GM23338 (cell line): ENCODE results near the gene CPNE5. TPM values are rescaled to one million over a fixed set of nuclear protein-coding genes. Genes with fewer than 3 reads are reported as not detected.

Source experiments
- ATAC-seq: fragments of 200-7000 bp; cut with Tn5 transposase; 3 replicates; pipeline ENCODE4 v1.9.1; 2020
- DNase-seq: peaks from one replicate; pipeline ENCODE4 v3.0.0-alpha.2; 2015; ENCODE audit warnings: low spot score
- H2AFZ ChIP-seq: fragments of 200-600 bp; sonication (generic); 2 replicates; pipeline ENCODE4 v1.8.0; 2016; ENCODE audit warnings: antibody characterized with exemption, mild to moderate bottlenecking, moderate library complexity
- H3F3A ChIP-seq: fragments of 200-600 bp; sonication (generic); replicated peaks from 2 replicates; pipeline ENCODE4 v1.8.0; 2017; ENCODE audit warnings: antibody characterized with exemption, mixed run types, low read depth
- H3K27ac ChIP-seq: fragments of 200-600 bp; sonication (generic); 2 replicates; pipeline ENCODE4 v1.6.1; 2016; ENCODE audit warnings: low read depth
- H3K27me3 ChIP-seq: fragments of 200-600 bp; sonication (generic); 2 replicates; pipeline ENCODE4 v1.8.0; 2016; ENCODE audit warnings: mild to moderate bottlenecking, mixed run types, moderate library complexity; ENCODE audit not compliant: insufficient read depth
- H3K36me3 ChIP-seq: fragments of 200-600 bp; sonication (generic); 2 replicates; pipeline ENCODE4 v1.8.0; 2016; ENCODE audit warnings: mild to moderate bottlenecking; ENCODE audit not compliant: insufficient read depth
- H3K4me1 ChIP-seq: fragments of 200-600 bp; sonication (generic); 2 replicates; pipeline ENCODE4 v1.8.0; 2016; ENCODE audit warnings: mild to moderate bottlenecking, moderate library complexity; ENCODE audit not compliant: insufficient read depth
- H3K4me2 ChIP-seq: fragments of 200-600 bp; sonication (generic); 2 replicates; pipeline ENCODE4 v1.7.1; 2017; ENCODE audit warnings: mixed run types
- H3K4me3 ChIP-seq: fragments of 200-600 bp; sonication (generic); 2 replicates; pipeline ENCODE4 v1.6.1; 2016; ENCODE audit warnings: mixed run types
- H3K79me2 ChIP-seq: fragments of 200-600 bp; sonication (generic); replicated peaks from 2 replicates; pipeline ENCODE4 v1.8.0; 2017; ENCODE audit warnings: mild to moderate bottlenecking; ENCODE audit not compliant: insufficient read depth
- H3K9me2 ChIP-seq: fragments of 200-600 bp; sonication (generic); 2 replicates; pipeline ENCODE4 v1.8.0; 2017; ENCODE audit not compliant: insufficient read depth
- H4K20me1 ChIP-seq: fragments of 200-600 bp; sonication (generic); replicated peaks from 2 replicates; pipeline ENCODE4 v1.8.0; 2017; ENCODE audit warnings: mild to moderate bottlenecking; ENCODE audit not compliant: insufficient read depth
- H3K27ac Mint-ChIP-seq: 2 replicates; pipeline ENCODE4 v1.8.0; 2020; ENCODE audit warnings: inconsistent platforms, mild to moderate bottlenecking, moderate library complexity, mixed read lengths
- H3K27me3 Mint-ChIP-seq: 3 replicates; pipeline ENCODE4 v1.8.0; 2022; ENCODE audit warnings: low read depth, mild to moderate bottlenecking, moderate library complexity, mixed read lengths, inconsistent platforms; ENCODE audit not compliant: insufficient read depth, poor library complexity
- H3K36me3 Mint-ChIP-seq: 3 replicates; pipeline ENCODE4 v1.8.0; 2021; ENCODE audit warnings: low read depth, mild to moderate bottlenecking, inconsistent platforms, moderate library complexity, mixed read lengths
- H3K4me1 Mint-ChIP-seq: 3 replicates; pipeline ENCODE4 v1.8.0; 2020; ENCODE audit warnings: mild to moderate bottlenecking, inconsistent platforms, mixed read lengths
- H3K4me3 Mint-ChIP-seq: 3 replicates; pipeline ENCODE4 v1.8.0; 2021; ENCODE audit warnings: moderate library complexity, mild to moderate bottlenecking, inconsistent platforms, mixed read lengths
- H3K9me3 Mint-ChIP-seq: 3 replicates; pipeline ENCODE4 v1.8.0; 2020; ENCODE audit warnings: moderate library complexity, mild to moderate bottlenecking, inconsistent platforms, mixed read lengths
- CREB1 ChIP-seq: fragments of 250-450 bp; sonication (Bioruptor Pico); IDR thresholded peaks from 2 replicates; pipeline ENCODE4 v1.5.0; 2020; ENCODE audit warnings: low read depth, mild to moderate bottlenecking, moderate library complexity
- CTCF ChIP-seq, 2 experiments: fragments of 200-600 bp in 1 of 2; sonication (generic) in 1 of 2; conservative IDR thresholded peaks; 2 replicates each; pipeline versions ENCODE4 v1.5.1 to v1.6.1; 2016 to 2017; ENCODE audit warnings: antibody characterized with exemption in 2 of 2, low read depth in 2 of 2, mild to moderate bottlenecking in 2 of 2, moderate library complexity in 1 of 2
- EZH2 ChIP-seq: fragments of 200-600 bp; sonication (generic); IDR thresholded peaks from one replicate; pipeline ENCODE4 v1.8.0; 2017; ENCODE audit warnings: antibody characterized with exemption, mild to moderate bottlenecking, low read depth; ENCODE audit not compliant: unreplicated experiment
- JUNB ChIP-seq: IDR thresholded peaks from one replicate; pipeline ENCODE4 v1.6.1; 2016; ENCODE audit warnings: antibody characterized with exemption; ENCODE audit not compliant: unreplicated experiment
- REST ChIP-seq: IDR thresholded peaks from one replicate; pipeline ENCODE4 v1.6.1; 2018; ENCODE audit warnings: antibody characterized with exemption; ENCODE audit not compliant: unreplicated experiment
- STAT1 ChIP-seq: IDR thresholded peaks from one replicate; pipeline ENCODE4 v1.6.1; 2016; ENCODE audit warnings: antibody characterized with exemption; ENCODE audit not compliant: unreplicated experiment
- ZNF114 ChIP-seq: fragments of 250-450 bp; sonication (Bioruptor Pico); IDR thresholded peaks from 2 replicates; pipeline ENCODE4 v1.5.0; 2020; ENCODE audit warnings: mild to moderate bottlenecking, moderate library complexity
- ZNF331 ChIP-seq: fragments of 250-450 bp; sonication (Bioruptor Pico); IDR thresholded peaks from 2 replicates; pipeline ENCODE4 v1.5.0; 2020; ENCODE audit warnings: low read depth, mild to moderate bottlenecking, moderate library complexity
- ZNF462 ChIP-seq: fragments of 250-450 bp; sonication (Bioruptor Pico); IDR thresholded peaks from 2 replicates; pipeline ENCODE4 v1.5.0; 2020; ENCODE audit warnings: mild to moderate bottlenecking, moderate library complexity
- polyA plus RNA-seq: library from polyadenylated mRNA; unstranded; fragments of >200 nt; fragmentation: Nextera tagmentation; extraction: Ambion mirVana; gene quantifications from 2 replicates; pipeline ENCODE4 v1.2.1, GENCODE V29; 2016
- total RNA-seq: library from RNA; depleted of rRNA; stranded (reverse); fragments of >200 nt; shearing (Covaris generic); gene quantifications from 2 replicates; pipeline ENCODE4 v1.2.3, GENCODE V29; 2014

The CPNE5 gene
- total and polyA plus RNA-seq, 2 experiments from 2014 or later, result 0.14 to 0.42 TPM

DNA sequence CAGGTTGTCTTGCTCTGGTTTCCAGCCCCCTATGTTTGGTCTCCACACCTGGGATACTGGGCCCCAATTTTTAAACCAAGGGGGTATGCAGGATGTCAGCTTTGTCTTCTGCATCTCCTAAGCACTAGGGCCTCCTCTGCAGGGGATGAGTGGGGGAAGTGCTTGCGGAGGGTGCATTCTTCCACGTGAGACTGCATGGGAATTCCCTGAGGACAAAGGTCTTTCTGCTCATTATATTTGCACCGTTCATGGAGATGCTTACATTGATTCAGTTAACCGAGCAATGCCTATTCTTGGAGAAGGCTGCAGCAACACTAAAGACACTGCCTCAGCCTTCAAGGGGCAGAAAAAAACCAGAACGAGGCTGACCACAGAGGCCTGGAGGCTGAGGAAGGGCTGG lies 96.2 kb downstream of the CPNE5 start:
- peaks cover 18% of the 10 kb centered on the region for H3K27me3 Mint-ChIP-seq
- DNase-seq, result no peak
- Histone ChIP-seq H4K20me1 (no peaks in the 10 kb centered on the region), H3K4me1 (no peaks in the 10 kb centered on the region), H3K36me3 (no peaks in the 10 kb centered on the region), H3K4me3 (no peak overlapping the region), H3K9me2 (no peaks in the 10 kb centered on the region), H3K27ac (no peak overlapping the region), H3K4me2 (no peak overlapping the region), H2AFZ (no peak overlapping the region), H3K79me2 (no peaks in the 10 kb centered on the region), H3F3A (no peaks in the 10 kb centered on the region), H3K27me3 (no peaks in the 10 kb centered on the region)
- no peaks in the 10 kb centered on the region for H3K9me3 Mint-ChIP-seq
- no peak for ATAC-seq
- no peak for TF ChIP-seq REST
- TF ChIP-seq ZNF331 (CRISPR knock-in tag), result no peak
- no peak for TF ChIP-seq STAT1
- TF ChIP-seq ZNF462 (CRISPR knock-in tag), result no peak
- TF ChIP-seq EZH2, result no peak
- no peak for TF ChIP-seq JUNB
- TF ChIP-seq CTCF (conservative IDR thresholded peaks at IDR 0.05; ENCODE audit: low read depth in 2 of 2), result no peak
- no peak for TF ChIP-seq CREB1 (CRISPR knock-in tag)
- no peak for TF ChIP-seq ZNF114 (CRISPR knock-in tag)
- no peak overlapping the region for H3K4me3 Mint-ChIP-seq
- no peak overlapping the region for H3K27ac Mint-ChIP-seq
- H3K36me3 Mint-ChIP-seq, result no peaks in the 10 kb centered on the region
- H3K4me1 Mint-ChIP-seq, result peaks cover 6% of the 10 kb centered on the region; the same call in 2 of the 3 replicates
